Effector CD8-positive, alpha-beta T cell (primary cell): ENCODE results near the gene DENND1A.
"Not testable (repeated sequence)": the region's sequence is repeated elsewhere in the genome, so short reads cannot be mapped to it uniquely, and the experiment has no call there.

Experiments
- DNase-seq: peaks from one replicate; lab custom pipeline; 2025; lab: John Stamatoyannopoulos, UW

The DENND1A gene

DNA sequence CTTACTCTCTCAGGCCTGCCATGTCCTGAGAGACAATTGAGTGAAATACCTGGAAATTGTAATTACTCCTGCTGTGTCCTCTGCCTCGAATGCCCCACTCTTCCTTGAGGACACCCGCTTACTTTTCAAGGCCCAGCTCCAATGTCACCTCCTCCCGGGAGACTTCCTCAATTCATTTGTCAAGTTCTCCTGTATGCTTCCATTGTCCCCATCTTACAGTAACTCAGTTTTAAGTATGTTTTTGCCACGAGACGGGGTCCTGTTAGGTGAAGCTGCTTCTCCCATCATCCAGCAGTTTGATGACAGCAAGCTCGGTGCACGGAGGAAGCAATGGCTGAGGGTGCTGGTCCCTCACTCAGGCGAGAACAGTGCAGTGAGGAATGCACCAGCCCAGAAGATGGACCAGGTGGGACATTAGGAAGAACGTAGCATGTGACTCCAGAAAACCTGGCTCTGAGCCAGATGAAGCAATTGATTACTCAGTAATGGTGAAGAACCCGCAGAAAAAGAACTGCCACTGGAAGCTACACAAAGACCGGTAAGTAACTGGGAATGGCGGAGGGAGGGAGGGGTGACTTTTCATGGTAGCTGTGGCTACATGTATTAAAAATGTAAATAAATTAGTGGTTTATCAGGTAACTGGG is 274.8 kb downstream of the DENND1A start:
- no peak for DNase-seq

DNA sequence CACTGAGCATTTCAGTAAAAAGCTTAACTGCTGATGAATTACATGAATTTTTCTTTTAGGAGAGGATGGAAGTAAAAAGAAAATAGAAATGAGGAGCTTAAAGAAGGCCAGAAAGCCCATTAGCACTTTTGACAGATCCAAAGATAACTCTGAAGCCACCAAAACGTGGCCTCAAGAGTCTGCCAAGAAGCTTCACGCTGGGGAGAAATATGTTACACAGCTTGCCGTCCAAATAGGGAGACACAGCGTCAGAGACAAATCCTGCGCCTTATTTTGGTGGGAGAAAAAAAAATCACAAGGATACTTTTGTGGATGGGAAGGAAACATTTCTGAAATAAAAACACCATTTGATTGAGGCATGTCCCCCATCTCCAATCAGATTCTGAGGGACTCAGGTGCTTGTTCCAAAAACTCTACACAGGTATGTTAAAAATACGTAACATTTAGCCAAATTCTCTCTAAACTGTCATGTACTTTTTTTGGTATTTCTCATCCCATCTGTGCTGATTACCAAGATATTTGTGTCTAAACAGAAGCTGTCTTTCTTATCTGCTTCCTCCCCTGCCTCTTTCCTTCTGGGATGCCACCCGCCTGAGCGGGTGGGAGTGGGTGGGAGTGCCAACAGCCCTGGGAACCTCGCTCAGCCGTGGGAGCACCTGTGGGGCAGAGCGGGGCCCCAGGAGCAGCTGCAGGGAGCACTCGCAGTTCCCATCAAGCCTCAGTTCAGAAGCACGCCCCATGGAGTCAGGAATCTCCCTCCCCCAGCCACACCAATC is 275.5 kb downstream of the DENND1A start:
- DNase-seq: no peak

DNA sequence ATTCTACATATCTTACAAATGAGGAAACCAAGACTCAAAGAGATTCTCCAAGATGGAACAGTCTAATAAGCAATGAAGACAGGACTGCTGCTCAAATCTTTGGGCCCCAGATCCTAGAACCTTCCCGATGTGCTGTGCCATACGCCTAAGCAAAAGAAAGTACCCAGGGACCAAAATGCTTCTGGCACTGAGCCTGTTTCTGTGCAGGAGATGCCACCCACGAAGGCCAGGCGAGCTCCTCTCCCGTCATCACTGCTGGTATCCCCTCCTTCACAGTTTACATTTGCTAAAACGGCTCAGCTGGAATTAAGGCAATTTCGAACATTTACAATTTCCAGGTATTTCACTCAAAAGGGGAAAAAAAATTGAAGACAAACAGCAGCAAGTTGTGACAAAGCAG is 277.5 kb downstream of the DENND1A start:
- DNase-seq: no peak

DNA sequence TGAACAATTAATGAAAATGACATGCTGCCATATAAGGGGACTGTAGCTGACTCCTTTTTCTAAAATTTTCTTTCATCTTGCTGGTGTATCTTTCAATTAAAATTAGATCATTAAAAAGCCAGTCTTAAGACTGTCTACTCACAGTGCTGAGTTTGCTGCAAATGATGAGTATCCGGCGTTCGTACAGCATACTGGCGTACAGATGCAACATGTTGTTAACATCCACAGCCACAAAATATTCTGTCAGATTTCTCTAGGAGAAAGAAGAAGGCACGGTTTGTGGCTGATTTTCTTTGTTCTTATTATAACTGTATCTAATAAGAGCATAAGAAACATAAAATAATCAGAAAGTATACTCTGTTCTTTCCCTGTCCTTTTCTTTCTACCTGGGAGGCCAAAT is 278.1 kb downstream of the DENND1A start:
- no peak for DNase-seq

DNA sequence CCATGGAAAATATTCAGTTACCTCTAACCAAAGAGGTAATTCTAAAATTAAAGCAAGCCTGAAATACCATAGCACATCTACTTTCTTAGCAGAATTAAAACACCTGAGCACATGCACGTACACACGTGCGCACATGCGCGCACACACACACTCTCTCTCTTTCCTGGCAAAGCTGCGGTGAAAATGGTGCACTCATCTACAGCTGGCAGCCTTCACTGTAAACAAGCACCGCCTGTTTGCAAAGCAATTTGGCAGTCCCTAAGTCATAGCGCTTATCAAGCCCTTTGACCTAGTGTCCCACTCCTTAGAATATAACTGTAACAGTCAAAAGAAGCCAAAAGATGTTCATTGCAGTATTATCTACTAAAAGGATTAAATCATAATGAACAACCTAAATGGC is 278.7 kb downstream of the DENND1A start:
- no peak for DNase-seq

DNA sequence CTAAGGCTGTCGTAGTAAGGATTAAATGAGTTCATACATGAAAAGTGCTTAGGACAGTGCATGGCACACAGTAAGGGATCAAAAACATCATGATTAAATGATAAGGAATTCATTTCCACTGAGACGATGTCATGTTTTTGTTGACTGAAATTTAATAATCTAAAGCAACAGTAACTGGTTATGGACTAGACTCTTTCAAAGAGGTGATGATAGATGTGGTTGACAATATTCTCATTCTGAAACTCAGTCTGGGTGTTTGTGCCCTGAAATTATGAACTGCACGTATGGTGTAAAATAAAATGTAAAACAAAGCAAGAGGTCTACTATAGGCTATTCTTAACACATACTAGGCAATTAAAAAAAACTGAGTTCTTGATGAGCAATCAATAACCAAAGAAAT is 280.0 kb downstream of the DENND1A start:
- no peak for DNase-seq

DNA sequence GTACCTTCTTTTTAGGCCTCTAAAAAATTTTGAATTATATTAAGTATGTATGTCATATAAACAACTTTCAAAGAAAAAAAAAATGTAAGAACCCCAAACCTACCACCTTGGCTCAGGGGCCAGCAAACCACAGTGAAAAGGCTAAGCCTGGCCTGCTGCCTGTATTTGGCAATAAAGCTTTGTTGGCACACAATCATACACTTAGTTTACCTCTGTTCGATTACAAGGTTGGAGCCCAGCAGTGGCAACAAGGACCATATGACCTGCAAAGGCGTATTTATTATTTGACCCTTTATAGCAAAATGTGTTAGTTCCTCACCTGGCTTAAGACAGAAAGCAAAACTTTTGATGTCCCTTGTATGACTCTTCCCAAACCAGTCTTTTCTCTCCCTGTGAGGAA is 282.8 kb downstream of the DENND1A start:
- no peak for DNase-seq

DNA sequence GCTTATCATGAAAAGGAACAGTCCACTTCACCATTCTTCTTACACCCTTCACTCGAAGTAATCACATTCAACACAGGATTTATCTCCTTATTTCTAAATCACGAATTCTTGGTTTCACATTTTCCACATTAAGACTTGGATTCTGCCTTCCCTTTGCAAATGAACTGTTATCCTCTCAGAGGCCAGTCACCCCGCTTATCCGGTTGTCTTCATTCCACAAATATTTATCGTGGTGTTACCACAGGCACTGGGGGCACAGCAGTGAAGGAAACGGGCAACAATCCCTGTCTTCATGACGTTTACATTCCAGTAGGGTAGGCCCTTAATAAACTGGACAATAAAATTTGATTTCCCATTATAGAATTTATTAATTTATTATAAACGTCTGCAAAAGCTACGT is 284.2 kb downstream of the DENND1A start:
- DNase-seq: no peak

DNA sequence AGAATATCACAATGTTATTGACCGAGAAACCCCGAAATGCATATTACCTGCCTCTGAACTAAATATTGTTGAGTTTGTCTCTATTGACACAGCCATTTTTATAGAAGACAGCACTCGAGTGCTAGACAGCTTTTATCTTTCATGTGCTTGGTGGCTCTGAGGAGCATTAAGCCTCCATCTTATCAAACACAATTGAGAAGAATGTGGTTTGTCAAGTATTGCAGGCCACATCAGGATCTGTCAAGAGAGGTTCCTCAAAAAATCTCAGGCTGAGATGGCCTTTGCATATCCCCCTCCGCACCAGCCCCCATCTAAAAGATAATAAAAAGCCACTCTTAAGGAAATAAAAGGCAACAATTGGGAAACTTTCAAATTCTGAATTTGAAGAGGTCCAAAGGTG is 284.8 kb downstream of the DENND1A start:
- DNase-seq: no peak

DNA sequence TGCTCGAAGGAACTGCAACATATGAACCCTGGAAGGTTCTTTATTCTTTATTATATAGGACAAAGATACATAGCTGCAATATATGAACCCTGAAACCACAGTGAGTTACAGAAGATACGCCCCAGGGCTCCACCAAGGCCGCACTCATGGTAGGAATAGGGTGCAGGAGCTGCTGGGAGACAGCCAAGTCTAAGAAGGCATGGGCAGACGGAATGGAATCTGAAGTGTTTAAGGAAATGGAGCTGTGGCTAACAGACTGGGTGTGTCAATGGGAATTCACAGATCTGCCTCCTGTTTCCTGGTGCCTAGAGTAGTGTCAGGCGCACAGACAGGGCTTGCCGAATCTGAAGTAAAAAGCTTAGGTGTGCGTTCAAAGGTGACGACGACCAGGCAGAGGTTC is 286.4 kb downstream of the DENND1A start:
- DNase-seq: no peak

DNA sequence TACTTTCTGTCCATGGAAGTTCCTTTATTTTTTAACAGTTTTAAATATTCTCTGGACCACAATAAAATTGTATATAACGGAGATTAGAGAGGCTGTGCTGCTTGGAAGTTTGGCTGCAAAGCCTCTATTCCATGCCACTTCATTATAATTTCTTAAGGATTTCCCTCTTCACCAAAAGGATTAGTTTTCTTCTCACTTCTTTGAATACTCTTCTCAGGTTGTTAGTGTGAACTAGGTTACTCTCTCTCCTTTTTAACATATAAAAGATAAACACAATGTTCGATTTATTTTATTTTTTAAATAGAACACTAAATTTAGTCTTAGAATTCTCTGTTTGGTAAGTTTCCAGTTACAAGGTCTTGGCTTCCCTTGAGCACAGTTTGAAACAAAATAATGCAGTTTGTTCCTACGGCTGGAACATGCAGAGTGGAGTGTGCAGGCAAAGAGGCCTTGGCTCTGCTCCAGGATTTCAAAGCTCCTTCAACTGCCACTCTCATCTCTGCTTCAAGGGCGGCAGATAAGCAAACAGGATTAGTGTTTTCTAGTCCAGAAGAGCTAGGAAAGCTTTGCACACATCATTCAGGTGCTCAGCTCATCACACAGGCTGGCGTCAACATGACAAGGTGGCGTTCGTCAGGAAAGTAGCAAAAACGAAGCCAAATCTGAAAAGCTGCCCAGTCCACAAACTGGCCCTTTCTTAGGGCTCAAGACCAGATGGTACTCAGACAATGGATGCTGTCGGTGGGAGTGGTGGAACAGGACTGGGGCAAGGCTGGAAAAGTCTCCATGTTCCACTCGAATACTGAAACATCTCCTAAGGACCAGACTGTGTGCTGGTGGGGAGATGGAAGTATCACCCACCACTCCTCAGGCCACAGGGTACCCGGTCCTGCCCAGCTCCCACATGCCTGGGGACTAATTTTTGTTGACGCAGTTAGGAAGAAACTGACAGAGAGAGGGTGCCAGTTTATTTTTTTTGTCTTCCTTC is 287.3 kb downstream of the DENND1A start:
- DNase-seq: no peak

DNA sequence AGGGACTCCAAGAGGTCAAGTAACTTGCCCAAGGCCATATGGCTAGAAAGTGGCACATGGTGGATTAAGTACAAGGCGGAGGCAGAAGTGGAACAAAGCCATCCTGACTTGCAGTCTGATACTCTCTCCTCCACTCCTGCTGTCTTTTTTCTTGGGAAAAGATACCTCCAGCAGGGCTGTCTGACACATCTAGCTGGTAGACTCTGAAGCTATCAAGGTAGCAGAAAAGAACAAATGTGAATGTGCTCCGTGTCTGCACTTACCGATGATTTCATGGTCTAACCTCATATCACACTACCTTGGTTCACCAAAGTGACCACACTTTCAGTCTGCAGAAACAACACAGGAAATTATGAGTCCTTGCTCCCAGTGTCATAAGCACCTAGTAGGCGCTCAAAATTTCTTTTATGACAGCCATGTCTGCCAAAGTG is 289.1 kb downstream of the DENND1A start:
- DNase-seq: no peak

DNA sequence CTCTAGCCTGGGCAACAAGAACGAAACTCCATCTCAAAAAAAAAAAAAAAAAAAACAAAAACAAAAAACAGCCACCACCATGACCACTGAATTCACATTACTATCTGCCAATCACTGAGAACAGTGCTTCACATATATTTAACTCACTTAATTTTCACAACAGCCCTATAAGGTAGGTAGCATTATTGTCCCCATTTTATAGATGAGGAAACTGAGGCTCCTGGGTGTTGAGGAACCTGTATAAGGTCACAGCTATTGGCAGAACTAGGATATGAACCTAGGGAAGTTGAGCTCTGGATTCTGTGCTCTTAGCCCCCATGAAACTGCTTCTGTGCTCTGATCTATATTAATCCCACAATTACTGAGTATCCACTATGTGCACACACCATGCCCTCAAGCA is 290.2 kb downstream of the DENND1A start:
- DNase-seq: no peak

DNA sequence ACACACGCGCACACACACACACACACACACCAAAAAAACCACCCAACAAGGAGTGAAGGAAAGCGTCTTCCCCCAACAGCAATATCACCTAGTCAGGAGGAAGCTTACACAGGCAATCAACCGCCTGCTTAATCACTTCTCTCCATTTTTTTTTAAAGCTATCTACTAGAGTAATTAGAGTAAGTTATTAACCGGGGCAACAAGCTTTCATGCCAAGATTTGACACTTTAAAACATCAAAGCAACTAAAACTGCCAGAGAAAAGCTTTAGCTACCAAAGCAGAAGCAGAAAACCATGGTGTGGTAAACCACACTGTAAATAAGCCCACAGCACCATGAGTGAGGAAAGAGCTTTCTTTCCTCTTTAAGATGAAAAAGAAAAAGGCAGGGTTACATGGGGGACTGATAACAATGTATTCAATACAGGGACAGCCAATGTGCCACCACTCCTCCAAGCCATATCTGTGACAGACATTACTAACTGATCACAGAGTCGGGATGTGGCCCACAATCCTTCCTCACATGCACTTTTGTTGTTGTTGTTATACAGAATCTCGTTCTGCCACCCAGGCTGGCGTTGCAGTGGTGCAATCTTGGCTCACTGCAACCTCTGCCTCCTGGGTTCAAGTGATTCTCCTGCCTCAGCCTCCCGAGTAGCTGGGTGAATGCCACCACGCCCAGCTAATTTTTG is 291.8 kb downstream of the DENND1A start:
- DNase-seq: no peak

DNA sequence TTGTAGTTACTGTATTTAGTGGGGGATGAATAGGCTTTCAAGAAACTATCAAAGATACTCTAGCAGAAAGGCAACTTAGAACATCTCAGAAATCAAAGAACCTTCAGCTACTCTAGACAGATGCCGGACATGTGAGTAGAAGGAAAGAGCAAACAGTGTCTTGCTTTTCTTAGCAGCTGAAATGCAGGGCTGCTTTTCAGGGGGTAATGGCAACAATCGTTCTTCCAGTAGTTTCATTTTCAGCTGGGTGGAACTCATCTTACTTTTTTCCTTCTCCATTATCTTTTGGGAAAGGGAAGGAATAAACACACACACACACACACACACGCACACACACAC is 292.4 kb downstream of the DENND1A start:
- DNase-seq: no peak

DNA sequence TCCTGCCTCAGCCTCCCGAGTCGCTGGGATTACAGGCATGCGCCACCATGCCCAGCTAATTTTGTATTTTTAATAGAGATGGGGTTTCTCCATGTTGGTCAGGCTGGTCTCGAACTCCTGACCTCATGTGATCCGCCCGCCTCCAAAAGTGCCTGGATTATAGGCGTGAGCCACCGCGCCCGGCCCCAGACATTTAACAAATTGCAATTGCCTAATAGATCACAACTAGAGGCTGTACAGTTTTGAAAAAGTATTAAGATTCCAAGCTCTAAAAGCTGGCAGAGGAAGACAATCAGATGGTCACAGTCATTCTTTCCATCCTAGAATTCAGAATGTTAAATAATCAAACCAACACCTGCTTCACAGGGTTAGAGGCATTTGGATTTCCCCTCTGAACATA is 293.1 kb downstream of the DENND1A start:
- not testable (repeated sequence) for DNase-seq

DNA sequence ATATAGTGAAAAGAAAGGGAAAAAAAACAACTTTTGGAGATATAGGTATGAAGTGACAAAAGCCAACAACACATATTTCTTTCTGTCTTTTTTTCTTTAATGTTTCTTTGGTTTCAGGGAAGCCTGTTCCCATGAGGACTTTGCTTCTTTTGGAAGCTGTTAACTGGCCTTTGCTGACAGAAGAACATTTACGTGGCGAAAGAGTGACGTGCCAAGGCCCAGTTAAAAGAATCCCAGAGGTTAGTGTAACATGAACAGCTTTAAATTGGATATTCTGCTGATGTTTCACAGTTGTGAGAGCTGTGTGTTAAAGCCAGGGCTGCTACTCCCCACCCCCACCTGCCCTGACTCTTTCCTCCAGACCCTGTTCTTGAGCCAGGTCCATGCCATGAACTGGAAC is 298.1 kb downstream of the DENND1A start:
- DNase-seq: no peak

DNA sequence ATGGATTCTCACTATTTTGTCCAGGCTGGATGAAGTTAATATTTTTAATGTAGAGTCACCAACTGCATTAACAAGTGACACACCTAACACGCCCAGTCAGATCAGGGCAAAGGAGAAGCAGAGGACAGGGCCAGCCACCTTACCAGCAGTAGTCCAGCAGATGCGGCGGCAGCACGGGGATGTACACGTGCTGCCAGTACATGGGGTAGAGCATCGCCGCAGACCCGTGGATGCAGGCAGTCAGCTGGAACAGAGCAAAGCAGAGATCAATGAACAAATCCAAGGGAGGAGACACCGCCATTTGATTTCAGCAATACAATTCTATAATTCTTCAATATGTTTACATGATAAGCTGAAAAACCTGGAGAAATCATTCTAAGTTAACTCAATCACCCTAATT is 299.7 kb downstream of the DENND1A start:
- DNase-seq: no peak

DNA sequence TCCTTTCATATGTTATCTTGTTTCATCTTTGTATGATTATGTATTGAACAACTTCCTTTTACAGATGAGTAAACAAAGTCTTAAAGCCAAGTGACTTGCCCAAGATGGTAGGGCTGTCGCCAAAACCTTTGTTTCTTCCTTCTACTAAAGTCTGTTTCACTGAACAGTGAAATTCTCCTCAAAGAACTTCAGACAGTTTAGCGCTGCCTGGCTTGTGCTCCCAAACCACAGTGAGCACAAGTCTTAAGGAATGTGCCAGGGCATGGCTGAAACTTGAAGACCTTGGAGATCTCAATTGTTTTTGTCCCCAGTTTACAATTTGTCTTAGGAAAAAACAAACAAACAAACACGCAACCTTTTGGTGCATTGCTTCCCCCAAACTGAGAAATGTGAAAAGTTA is 300.4 kb downstream of the DENND1A start:
- DNase-seq: no peak

DNA sequence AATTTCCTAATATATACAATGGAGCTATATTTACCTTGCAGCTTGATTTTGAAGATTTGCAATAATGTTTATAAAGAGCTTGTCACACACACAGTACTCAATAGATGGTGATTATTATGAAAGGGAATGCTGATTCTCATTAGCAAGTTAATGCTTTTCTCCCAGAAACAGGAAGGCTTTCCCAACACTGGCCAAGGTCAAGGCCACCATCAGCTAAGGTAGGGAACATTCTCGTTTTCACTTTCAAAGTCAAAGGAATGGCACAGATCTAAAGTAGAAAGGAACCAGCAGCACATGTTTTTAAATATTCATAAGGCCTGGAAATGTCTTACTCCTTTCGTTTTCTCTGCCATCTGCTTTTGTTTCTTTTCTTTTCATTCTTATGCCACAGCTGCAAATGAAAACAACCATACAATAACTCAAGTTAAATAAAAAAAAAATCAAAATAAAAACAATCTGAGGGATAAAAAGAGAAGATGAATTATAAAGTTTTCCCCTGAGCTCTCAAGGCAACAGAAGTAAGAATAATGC is 307.1 kb downstream of the DENND1A start:
- no peak for DNase-seq

DNA sequence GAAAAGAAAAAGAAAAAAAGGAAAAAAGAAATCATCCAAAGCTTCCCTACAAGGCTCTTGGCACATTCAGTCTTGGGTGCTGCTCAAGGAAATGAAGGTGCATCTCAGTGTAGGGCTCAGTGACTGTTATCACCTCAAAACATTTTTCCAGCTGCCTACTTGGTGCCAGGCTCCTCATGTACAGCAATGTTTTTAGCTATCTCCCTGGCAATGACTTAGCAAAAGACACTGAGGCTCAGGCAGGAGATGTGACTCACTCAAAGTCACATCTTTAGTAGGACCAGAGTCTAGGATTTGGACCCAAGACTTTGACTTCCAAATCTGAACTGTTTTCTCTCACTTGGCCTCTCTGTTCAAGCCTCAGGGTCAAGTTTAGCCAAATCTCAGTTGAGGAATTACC is 309.7 kb downstream of the DENND1A start:
- DNase-seq: no peak
